ENCODE measurements around the gene TLE3.

DNA sequence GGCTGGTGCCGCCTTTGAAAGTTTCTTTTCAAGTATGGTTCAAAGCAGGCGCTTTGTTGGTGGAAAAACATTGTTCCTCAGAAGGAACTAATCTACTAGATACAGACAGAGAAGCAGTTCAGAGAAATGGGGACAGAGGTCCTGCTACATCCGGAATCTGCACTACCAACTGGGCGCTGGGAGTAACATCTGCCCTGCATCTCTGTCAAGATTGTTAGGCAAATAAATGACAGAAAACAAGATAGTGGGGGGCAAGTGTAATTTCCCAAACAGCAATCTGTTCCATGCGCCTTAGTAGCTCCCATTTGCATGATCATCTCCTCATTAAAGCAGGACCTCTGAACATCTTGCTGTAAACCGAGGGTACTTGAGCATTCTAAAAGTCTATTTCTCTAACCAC lies 17.4 kb downstream of the TLE3 start:
- TF ChIP-seq POLR2AphosphoS5 (IDR thresholded peaks at IDR 0.05; ENCODE audit: borderline replicate concordance, low read depth, low read length) (no peak), EZH2 (IDR thresholded peaks at IDR 0.05) (no peak)

Data from SK-N-MC (cell line).